Glomerular endothelial cell (primary cell): ENCODE measurements around the gene MYO9B. TPM values are rescaled to one million over a fixed set of nuclear protein-coding genes. Genes with fewer than 3 reads are reported as not detected.

Experiments used
- DNase-seq: peaks from one replicate; pipeline ENCODE4 v3.0.0-alpha.2; 2011; ENCODE audit warnings: low read depth, low spot score; ENCODE audit errors: extremely low read depth
- total RNA-seq: library from RNA; depleted of rRNA; stranded (reverse); fragments of >200 nt; gene quantifications from 2 replicates; pipeline ENCODE4 v1.2.3, GENCODE V29; 2015

MYO9B gene
- total RNA-seq, 1 donor from 2014 or later = 125 TPM

DNA sequence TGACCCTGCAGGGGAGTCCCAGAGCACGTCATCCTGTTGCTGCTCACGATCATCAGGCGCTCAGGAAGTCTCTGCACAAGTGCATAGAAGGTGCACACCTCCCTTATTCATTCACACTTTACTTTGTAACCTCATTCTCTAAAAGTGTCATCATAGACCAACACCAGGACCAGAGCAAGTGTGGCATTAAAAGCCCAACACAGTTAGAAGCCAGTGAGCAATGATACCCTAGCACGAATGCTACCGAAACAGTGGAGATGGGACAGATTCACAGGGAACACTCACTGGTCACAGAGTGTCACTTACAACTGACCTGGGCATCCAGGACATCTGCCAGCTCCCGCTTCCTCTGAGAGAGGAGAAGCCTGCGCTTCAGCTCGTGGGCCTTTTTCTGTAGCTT, 17.3 kb upstream of the MYO9B start:
- no peak for DNase-seq

DNA sequence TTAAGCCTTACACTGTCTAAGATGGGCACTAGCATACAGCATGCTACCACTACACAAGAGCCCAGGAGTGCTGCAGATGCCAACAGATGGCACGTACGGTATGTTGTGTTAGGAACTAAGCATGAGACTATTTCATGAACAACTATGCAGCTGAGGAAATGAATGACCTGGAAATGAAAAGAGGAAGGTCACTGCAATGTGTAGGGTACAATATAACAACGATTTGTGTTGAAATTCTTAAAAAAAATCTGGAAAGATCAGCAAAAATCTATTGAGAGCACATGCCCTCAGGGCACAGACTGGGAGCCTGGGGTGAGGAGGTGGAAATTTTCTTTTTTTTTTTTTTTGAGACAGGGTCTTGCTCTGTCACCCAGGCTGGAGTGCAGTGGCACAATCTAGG, 14.8 kb upstream of the MYO9B start:
- DNase-seq = no peak

GRCh38 chr19:17061205-17061604, 14.4 kb upstream of the MYO9B start:
- no peak for DNase-seq

- DNase-seq = no peak
Observed at GRCh38 chr19:17061691-17062090, 13.9 kb upstream of the MYO9B start.

DNA sequence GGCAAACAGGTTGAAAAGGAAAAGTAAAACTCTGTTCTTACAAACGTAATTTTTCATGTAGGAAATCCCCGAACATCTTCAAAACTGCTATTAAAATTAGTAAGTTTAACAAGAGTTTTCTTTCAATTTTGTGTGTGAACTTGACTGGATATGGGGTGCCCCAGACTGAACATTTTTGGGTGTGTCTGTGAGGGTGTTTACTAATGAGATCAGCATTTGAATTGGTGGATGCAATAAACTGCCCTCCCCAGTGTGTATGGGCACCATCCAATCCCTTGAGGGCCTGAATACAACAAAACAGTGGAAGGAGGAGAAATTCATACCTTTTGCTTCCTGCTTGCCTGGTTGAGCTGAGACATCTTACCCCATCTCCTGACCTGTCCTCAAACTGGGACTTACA, 12.1 kb upstream of the MYO9B start:
- no peak for DNase-seq

DNA sequence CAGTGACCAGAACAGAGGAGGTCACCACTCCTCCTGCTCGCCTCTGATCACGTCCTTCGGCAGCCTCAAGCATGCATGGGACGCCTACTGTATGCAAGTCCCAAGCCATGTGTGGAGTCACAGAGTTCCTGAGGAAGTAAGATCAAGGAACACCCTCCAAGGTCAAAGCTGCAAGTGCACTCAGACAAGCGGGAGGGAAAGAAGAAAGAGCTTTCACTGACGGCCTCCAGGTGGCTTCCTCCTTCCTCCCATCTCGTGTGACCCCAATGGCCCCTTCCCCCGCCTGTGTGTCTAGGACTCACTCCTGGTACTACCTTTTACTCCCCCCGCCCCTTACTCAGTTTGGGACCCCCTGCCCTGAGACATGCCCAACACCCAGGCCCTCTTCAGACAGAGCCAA, 6.4 kb upstream of the MYO9B start:
- no peak for DNase-seq

DNA sequence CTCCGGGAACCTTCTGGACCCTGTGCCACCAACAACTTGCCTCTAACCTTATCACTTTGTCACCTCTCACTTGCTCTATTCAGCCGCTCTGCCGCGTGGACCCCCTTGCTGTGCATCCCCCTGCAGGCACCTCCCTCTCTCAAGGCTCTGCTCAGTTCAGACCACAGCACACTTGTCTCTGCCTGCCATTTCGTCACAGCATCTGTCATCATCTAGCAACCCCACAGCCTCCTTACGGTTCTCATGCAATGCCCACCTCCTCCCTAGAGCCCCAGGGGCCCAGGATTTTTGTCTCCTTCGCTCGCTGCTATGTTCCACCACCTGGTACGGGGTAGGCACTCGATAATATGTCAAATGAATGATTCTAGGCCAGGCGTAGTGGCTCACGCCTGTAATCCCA, 5.2 kb upstream of the MYO9B start:
- DNase-seq = no peak

GRCh38 chr19:17070912-17071311, 4.7 kb upstream of the MYO9B start:
- DNase-seq = no peak

DNA sequence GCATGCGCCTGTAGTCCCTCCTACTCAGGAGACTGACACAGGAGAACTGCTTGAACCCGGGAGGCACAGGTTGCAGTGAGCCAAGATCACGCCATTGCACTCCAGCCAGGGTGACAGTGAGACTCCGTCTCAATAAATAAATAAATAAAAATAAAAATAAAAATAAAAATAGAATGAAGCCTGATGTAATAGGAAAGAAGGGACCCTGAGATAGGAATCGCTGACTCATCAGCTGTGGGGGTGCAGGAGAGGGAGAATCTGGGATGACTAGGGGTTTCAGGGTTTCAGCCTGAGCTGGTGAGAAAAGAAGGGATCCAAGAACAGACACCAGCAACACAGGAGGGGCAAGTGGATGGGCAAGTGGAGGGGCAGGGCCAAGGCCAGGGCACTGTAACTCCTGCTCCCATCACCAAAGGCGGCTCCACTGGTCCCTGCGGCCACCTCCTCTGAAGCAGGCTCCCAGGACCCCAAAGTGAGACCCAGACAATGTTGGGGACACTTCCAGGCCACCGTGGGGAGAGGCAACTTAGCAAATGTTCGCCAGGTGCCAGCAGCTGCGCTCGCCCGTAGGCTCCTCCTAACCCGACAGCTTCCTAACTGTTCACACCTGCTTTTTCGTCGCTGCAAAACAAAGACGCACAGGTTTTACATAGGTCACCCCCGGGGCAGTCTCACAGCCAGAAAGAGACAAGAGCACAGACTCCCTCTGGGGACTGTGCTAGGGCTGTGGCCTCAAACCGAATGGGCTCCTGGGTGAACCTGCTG, 1.5 kb upstream of the MYO9B start:
- DNase-seq = no peak

DNA sequence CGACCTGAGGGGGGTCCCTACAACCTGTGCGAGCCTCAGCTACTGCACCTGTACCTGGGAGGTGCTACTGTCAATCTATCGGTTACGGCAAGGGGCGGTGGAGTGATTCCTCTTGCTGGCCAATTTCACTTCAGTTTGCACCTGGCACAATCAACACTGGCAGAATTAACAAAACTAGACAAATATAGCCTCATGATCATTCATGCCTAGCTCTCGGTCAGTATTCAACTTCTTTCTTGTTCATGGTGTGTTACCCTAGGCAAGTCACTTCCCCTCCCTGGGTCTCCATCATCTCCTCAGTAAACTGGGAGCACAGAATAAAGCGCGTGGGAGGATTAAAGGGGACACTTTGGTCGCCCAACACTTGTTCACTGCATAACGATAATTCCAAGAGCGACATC, 943 bp upstream of the MYO9B start:
- DNase-seq = no peak

GRCh38 chr19:17075864-17076542, 426 bp downstream of the MYO9B start:
- no peak for DNase-seq

- no peak for DNase-seq
Observed at GRCh38 chr19:17076543-17076991, 990 bp downstream of the MYO9B start.

- DNase-seq = no peak
Observed at GRCh38 chr19:17077447-17078028, 2.0 kb downstream of the MYO9B start.

DNA sequence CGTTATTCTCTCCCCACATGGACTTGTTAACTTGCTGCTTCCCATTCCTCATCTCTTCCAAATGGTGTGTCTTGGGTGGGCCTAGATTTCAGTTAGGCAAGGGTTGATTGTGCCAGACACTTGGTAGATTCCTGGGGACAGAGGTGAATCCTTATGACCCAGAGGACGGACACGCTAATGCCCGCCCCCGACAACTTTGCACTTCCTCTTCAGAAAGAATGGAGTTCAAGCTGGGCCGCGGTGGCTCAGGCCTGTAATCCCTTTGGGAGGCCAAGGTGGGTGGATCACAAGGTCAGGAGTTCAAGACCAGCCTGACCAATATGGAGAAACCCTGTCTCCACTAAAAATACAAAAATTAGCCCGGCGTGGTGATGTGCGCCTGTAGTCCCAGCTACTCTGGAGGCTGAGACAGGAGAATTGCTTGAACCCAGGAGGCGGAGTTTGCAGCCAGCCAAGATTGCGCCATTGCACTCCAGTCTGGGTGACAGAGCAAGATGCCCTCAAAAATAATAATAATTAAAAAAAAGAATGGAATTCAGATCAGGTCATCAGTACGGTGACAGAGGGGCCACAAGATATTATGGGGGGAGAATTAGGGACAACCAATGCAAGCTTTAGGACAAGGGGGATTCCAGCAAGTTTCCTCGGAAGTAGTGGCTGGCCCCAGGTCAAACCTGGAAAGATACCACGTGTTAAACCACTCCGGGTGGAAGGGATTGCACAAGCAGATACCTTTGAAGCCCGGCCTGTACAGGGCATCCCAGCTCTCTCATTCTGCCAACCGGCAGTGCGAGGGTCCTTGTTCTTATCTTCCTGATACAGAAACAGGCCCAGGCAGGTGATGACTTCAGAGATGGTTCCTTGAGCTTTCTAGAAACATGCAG, 2.7 kb downstream of the MYO9B start:
- DNase-seq = no peak

- DNase-seq = no peak
Observed at GRCh38 chr19:17078920-17079709, 3.5 kb downstream of the MYO9B start.

GRCh38 chr19:17079710-17080439, 4.3 kb downstream of the MYO9B start:
- DNase-seq = no peak

DNA sequence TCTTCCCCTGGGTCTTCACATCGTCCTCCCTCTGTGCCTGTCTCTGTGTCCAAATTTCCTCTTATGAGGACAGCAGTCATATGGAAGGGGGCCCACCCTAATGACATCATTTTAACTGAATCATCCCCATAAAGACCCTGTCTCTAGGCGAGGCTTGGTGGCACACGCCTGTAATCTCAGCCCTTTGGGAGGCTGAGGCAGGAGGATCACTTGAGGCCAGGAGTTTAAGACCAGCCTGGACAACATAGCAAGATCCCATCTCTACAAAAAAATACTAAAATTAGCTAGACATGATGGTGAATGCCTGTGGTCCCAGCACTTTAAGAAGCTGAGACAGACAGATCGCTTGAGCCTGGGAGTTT, 4.8 kb downstream of the MYO9B start:
- DNase-seq = no peak

DNA sequence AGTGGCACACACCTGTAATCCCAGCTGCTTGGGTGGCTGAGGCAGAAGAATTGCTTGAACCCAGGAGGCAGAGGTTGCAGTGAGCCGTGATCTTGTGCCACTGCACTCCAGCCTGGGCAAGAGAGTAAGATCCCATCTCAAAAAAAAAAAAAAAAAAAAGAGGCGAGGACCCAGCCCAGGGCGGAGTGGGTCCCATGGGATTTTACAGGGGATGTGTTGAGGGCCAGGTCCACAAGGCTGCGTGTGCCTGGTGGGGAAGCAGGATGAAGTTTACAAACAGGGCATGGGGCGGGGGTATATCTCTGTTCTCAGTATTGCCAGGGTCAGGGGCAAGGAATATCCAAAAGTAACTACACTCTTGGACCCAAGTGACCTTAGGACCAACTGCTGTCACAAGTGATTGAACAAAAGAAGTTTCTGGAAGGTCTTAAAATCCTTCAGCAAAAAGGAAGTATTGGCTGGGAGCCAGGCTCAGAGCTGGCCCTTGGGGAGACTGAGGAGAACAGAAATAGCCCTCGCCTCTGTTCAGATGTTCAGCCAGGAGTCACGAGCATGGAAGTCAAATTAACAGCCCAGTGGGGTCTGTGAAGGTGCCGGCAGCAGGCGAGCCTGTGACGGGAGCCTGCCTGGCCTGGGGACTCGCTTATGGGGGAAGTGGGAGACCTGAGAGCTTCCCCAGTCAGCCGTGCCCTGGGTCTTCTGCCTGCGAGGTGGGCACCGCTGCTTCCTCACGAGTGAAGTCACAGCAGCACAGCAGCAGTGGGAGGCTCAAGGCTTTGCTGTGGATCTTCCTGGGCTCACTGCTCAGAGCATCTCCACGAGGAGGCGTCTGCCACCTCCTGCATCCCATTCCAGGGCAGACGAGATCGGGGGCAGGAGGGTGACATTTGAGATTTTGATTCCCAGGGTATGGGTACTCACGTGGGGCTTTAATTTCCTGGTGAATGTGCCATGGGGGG, 6.4 kb downstream of the MYO9B start:
- DNase-seq = no peak

DNA sequence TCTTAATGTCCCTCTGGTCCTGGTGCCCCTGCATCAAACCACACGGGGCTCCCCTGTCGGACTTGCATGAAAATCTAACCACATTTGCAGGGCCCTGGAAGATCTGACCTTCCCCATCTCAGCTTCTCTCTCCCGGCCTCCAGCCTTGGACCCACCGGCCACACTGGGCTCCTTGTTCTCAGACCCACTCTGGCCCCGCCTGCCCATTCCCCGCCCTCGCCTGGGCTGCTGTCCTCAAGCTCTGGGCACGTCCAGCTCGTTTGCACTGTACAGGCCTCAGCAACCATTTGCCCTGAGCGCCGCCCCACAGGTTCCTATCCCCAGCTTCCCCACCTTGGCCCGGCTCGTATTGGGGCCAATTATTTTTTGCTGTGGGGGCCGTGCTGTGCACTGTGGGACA, 10.5 kb downstream of the MYO9B start:
- no peak for DNase-seq
